ENCODE measurements around the gene MUC3A. TPM values are rescaled to one million over a fixed set of nuclear protein-coding genes. Genes with fewer than 3 reads are reported as not detected.
A peak's percentile ranks its signal among the peaks of the same experiment; 100 is the strongest.
"Not testable (repeated sequence)": the region's sequence is repeated elsewhere in the genome, so short reads cannot be mapped to it uniquely, and the experiment has no call there.

MUC3A gene
- total RNA-seq, 1 donor from 2014 or later, result 1.7 TPM

DNA sequence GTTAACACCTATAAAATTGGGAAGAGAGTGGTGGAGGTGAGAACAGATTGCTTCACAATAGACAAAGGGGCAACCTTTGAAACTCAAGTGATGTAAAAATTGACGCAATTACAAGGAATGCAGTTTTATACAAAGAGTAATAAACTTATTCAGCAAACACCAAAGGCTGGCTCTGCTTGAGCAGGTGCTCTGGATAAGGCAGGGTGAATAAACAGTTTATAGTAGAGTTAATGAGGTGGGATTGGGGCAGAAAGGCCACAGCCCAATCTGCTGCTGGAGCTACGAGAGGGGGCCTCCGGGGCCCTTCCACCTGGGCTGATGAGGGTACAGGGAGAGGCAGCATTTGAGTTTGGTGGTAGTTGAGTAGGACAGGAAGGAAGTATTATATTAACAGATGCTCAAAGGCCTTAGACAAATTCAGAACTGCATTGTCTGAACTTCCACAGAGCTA, 26.1 kb downstream of the MUC3A start:
- TF ChIP-seq, protein P1, sequence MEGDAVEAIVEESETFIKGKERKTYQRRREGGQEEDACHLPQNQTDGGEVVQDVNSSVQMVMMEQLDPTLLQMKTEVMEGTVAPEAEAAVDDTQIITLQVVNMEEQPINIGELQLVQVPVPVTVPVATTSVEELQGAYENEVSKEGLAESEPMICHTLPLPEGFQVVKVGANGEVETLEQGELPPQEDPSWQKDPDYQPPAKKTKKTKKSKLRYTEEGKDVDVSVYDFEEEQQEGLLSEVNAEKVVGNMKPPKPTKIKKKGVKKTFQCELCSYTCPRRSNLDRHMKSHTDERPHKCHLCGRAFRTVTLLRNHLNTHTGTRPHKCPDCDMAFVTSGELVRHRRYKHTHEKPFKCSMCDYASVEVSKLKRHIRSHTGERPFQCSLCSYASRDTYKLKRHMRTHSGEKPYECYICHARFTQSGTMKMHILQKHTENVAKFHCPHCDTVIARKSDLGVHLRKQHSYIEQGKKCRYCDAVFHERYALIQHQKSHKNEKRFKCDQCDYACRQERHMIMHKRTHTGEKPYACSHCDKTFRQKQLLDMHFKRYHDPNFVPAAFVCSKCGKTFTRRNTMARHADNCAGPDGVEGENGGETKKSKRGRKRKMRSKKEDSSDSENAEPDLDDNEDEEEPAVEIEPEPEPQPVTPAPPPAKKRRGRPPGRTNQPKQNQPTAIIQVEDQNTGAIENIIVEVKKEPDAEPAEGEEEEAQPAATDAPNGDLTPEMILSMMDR (IDR thresholded peaks at IDR 0.05), result no peak
- DNase-seq, result no peak
- H3K9me3 ChIP-seq, result no peaks in the 10 kb centered on the region
- no peak for ATAC-seq
- intact Hi-C loops (cut with DNase I), result no loop called here
- no peaks in the 10 kb centered on the region for H3K4me1 ChIP-seq
- no peaks in the 10 kb centered on the region for H3K36me3 ChIP-seq
- H3K4me3 ChIP-seq, result no peak overlapping the region
- H3K27ac ChIP-seq, result no peak overlapping the region
- H3K27me3 ChIP-seq (ENCODE audit: low read depth), result no peaks in the 10 kb centered on the region

DNA sequence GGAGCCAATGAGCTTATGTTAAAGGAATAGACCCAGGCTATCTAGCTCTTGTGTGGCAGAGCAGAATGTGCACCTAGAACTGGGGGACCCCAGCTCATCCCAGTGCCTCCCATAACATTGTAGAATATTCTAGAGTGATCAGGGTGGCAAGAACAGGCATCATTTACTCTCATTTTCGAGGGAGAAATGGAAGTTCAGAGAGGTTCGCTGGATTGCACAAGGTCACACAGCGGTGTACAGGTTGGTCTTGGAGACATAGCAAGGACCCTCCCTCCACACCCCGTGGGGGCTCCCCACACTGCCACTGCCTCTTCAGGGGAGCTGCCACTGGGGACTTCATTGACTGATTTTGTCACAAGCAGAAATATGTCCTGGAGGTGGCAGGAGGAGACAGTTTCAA, 29.0 kb downstream of the MUC3A start:
- TF ChIP-seq, protein P1 (IDR thresholded peaks at IDR 0.05), result no peak
- Histone ChIP-seq H3K27ac (no peak overlapping the region), H3K4me1 (no peaks in the 10 kb centered on the region), H3K36me3 (no peaks in the 10 kb centered on the region), H3K27me3 (ENCODE audit: low read depth) (no peaks in the 10 kb centered on the region), H3K9me3 (no peaks in the 10 kb centered on the region), H3K4me3 (no peak overlapping the region)
- DNase-seq, result no peak
- intact Hi-C loops (cut with DNase I), result no loop called here
- no peak for ATAC-seq

DNA sequence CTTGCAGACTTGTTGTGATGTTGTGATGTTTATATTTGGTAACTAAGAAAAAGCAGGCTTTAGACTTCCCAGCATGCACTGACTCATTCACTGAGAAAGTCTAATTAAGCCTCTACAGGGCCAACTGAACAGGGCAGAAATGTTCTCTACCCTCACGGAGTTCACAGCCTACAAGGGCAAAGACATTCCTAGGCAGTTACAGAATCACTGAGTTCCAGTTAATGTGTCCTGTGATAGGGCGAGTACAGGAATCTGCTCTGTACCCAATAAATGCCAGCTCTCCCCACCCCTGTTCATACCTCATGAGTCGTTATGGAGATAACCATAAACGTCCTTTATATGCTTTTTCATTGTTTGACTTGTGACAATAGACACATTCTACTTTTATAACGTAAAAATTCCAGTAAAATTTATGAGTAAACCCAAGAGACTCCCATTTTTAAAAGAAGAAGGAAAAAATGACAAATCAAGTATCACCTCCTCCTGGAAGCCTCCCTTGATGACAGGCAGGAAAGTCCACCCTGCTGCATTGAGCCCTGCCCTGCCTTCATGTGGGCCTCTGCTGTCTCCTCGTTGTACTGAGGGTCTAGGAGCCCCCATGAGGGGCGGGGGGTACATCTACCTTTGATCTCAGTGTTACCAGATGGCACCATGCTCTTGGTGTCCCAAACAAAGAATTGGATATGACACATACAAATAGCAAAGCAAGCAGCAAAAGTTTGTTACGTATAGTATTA, 34.3 kb downstream of the MUC3A start:
- H3K27ac ChIP-seq, result no peak overlapping the region
- DNase-seq, result peak; percentile 3
- H3K4me1 ChIP-seq, result no peaks in the 10 kb centered on the region
- H3K36me3 ChIP-seq, result no peaks in the 10 kb centered on the region
- intact Hi-C loops (cut with DNase I), result no loop called here
- peak; percentile 61 to 82 for ATAC-seq
- TF ChIP-seq, protein P1 (IDR thresholded peaks at IDR 0.05), result no peak
- H3K27me3 ChIP-seq (ENCODE audit: low read depth), result no peaks in the 10 kb centered on the region
- H3K4me3 ChIP-seq, result no peak overlapping the region
- no peaks in the 10 kb centered on the region for H3K9me3 ChIP-seq

DNA sequence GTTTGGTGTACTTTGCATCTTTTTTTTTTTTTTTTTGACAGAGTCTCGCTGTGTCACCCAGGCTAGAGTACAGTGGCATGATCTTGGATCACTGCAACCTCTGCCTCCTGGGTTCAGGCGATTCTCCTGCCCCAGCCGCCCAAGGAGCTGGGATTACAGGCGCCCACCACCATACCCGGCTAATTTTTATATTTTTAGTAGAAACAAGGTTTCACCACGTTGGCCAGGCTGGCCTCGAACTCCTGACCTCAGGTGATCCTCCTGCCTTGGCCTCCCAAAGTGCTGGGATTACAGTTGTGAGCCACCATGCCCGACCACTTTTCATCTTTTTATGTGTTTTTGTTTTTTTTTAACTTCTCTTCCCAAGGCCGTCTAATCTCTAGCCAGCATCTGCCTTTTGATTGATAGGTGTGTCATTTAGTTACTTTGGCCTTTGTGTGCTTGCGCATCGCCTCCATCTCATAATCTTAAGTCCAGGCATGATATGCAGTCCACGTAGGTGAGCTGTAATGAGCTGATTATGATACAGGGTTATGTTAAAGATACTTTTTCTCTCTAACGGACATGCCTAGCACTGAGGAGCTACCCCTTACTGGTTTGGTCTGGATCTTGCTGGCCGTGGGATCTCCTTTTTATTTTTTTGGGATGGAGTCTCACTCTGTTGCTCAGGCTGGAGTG, 35.0 kb downstream of the MUC3A start:
- ATAC-seq; H3K36me3 ChIP-seq; H3K4me3 ChIP-seq; H3K27ac ChIP-seq; H3K9me3 ChIP-seq; intact Hi-C loops (cut with DNase I); H3K4me1 ChIP-seq; H3K27me3 ChIP-seq (ENCODE audit: low read depth): not testable (repeated sequence)
- peak; percentile 0 for DNase-seq

DNA sequence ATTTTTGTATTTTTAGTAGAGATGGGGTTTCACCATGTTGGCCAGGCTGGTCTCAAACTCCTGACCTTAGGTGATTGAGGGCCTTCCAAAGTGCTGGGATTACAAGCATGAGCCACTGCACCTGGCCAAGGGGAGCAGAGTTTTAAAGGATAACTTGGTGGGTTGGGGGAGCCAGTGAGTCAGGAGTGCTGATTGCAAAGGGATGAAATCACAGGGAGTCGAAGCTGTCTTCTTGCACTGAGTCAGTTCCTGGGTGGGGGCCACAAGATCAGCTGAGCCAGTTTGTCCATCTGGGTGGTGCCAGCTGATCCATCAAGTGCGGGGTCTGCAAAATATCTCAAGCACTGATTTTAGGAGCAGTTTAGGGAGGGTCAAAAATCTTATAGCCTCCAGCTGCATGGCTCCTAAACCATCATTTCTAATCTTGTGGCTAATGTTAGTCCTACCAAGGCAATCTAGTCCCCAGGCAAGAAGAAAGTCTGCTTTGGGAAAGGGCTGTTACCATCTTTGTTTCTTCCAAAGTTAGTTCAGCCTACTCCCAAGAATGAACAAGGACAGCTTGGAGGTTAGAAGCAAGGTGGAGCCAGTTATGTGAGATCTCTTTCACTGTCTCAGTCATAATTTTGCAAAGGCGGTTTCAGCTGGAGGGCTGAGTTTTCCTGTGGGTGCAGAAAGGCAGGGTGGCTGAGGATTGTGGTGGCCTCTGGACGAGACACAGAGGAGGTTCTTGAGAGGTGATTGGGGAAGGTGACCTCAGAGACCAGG, 35.9 kb downstream of the MUC3A start:
- H3K27ac ChIP-seq; H3K4me1 ChIP-seq; H3K27me3 ChIP-seq (ENCODE audit: low read depth); H3K36me3 ChIP-seq; intact Hi-C loops (cut with DNase I); H3K4me3 ChIP-seq; DNase-seq; H3K9me3 ChIP-seq; ATAC-seq: not testable (repeated sequence)

DNA sequence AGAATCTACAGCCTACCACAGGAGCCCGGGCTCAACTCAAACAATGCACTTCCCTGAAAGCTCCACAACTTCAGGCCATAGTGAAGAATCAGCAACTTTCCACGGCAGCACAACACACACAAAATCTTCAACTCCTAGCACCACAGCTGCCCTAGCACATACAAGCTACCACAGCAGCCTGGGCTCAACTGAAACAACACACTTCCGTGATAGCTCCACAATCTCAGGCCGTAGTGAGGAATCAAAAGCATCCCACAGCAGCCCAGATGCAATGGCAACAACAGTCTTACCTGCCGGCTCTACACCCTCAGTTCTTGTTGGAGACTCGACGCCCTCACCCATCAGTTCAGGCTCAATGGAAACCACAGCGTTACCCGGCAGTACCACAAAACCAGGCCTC, 42.3 kb downstream of the MUC3A start:
- DNase-seq, result no peak
- H3K27ac ChIP-seq, result no peak overlapping the region
- no peak overlapping the region for H3K4me3 ChIP-seq
- no peaks in the 10 kb centered on the region for H3K36me3 ChIP-seq
- TF ChIP-seq, protein P1 (IDR thresholded peaks at IDR 0.05), result no peak
- H3K4me1 ChIP-seq, result no peaks in the 10 kb centered on the region
- H3K27me3 ChIP-seq (ENCODE audit: low read depth), result no peaks in the 10 kb centered on the region
- H3K9me3 ChIP-seq, result no peaks in the 10 kb centered on the region
- intact Hi-C loops (cut with DNase I), result no loop called here
- no peak for ATAC-seq

DNA sequence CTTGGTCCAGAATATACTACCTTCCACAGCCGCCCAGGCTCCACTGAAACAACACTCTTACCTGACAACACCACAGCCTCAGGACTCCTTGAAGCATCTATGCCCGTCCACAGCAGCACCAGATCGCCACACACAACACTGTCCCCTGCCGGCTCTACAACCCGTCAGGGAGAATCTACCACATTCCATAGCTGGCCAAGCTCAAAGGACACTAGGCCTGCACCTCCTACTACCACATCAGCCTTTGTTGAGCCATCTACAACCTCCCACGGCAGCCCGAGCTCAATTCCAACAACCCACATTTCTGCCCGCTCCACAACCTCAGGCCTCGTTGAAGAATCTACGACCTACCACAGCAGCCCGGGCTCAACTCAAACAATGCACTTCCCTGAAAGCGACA, 42.9 kb downstream of the MUC3A start:
- H3K4me3 ChIP-seq; H3K36me3 ChIP-seq; H3K27me3 ChIP-seq (ENCODE audit: low read depth); intact Hi-C loops (cut with DNase I); H3K9me3 ChIP-seq; ATAC-seq; H3K4me1 ChIP-seq; DNase-seq; H3K27ac ChIP-seq: not testable (repeated sequence)

DNA sequence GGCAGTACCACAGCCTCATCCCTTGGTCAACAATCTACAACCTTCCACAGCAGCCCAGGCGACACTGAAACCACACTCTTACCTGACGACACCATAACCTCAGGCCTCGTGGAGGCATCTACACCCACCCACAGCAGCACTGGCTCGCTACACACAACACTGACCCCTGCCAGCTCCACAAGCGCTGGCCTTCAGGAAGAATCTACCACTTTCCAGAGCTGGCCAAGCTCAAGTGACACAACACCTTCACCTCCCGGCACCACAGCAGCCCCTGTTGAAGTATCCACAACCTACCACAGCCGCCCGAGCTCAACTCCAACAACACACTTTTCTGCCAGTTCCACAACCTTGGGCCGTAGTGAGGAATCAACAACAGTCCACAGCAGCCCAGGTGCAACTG, 45.3 kb downstream of the MUC3A start:
- H3K27me3 ChIP-seq (ENCODE audit: low read depth); H3K9me3 ChIP-seq; H3K27ac ChIP-seq; H3K4me3 ChIP-seq; H3K4me1 ChIP-seq; DNase-seq; H3K36me3 ChIP-seq; intact Hi-C loops (cut with DNase I): not testable (repeated sequence)
- peak in 1 of 2 donors; percentile 55 for ATAC-seq

DNA sequence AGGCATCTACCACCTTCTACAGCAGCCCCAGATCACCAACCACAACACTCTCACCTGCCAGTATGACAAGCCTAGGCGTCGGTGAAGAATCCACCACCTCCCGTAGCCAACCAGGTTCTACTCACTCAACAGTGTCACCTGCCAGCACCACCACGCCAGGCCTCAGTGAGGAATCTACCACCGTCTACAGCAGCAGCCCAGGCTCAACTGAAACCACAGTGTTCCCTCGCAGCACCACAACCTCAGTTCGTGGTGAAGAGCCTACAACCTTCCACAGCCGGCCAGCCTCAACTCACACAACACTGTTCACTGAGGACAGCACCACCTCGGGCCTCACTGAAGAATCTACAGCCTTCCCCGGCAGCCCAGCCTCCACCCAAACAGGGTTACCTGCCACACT, 49.2 kb downstream of the MUC3A start:
- H3K9me3 ChIP-seq; DNase-seq; H3K27ac ChIP-seq; intact Hi-C loops (cut with DNase I); H3K27me3 ChIP-seq (ENCODE audit: low read depth); H3K4me3 ChIP-seq; H3K4me1 ChIP-seq; H3K36me3 ChIP-seq: not testable (repeated sequence)
- ATAC-seq, result peak in 1 of 2 donors; percentile 29
